ENCODE data around the gene OGDH. TPM values are rescaled to one million over a fixed set of nuclear protein-coding genes. Genes with fewer than 3 reads are reported as not detected.

The OGDH gene
- total RNA-seq, 1 donor from 2014 or later: 102 TPM

DNA sequence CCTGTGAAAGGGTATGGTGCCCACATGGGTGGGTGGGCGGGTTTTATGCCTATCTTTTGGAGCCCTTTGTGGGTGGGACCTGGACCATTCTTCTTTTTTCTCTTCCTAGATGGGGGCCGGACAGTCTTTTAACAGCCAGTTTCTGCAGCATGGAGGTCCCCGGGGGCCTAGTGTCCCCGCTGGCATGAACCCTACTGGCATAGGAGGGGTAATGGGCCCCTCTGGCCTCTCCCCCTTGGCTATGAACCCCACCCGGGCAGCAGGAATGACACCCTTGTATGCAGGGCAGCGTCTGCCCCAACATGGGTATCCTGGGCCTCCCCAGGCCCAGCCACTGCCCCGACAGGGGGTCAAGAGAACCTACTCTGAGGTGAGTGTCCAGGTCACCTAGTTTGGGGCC is 151.3 kb downstream of the OGDH start:
- H3K9me3 Mint-ChIP-seq (ENCODE audit: unreplicated experiment): peaks cover 7% of the 10 kb centered on the region
- H3K4me1 Mint-ChIP-seq (ENCODE audit: low read depth, unreplicated experiment): peaks cover 15% of the 10 kb centered on the region
- no peak for DNase-seq
- no peak overlapping the region for H3K27ac Mint-ChIP-seq (ENCODE audit: unreplicated experiment)
- peaks cover under 1% of the 10 kb centered on the region for H3K36me3 Mint-ChIP-seq (ENCODE audit: unreplicated experiment)
- H3K4me3 Mint-ChIP-seq (ENCODE audit: unreplicated experiment): no peak overlapping the region
- H3K27me3 Mint-ChIP-seq (ENCODE audit: unreplicated experiment): peaks cover 9% of the 10 kb centered on the region
- TF ChIP-seq, protein P1, sequence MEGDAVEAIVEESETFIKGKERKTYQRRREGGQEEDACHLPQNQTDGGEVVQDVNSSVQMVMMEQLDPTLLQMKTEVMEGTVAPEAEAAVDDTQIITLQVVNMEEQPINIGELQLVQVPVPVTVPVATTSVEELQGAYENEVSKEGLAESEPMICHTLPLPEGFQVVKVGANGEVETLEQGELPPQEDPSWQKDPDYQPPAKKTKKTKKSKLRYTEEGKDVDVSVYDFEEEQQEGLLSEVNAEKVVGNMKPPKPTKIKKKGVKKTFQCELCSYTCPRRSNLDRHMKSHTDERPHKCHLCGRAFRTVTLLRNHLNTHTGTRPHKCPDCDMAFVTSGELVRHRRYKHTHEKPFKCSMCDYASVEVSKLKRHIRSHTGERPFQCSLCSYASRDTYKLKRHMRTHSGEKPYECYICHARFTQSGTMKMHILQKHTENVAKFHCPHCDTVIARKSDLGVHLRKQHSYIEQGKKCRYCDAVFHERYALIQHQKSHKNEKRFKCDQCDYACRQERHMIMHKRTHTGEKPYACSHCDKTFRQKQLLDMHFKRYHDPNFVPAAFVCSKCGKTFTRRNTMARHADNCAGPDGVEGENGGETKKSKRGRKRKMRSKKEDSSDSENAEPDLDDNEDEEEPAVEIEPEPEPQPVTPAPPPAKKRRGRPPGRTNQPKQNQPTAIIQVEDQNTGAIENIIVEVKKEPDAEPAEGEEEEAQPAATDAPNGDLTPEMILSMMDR (IDR thresholded peaks at IDR 0.05; ENCODE audit: partially characterized antibody, unreplicated experiment): no peak

Other genes starting within 250 kb of the OGDH start
- gene NUDCD3, start 116.0 kb upstream of the OGDH start, total RNA-seq (ENCODE audit: unreplicated experiment): 151 TPM
- gene NPC1L1, start 65.3 kb upstream of the OGDH start, total RNA-seq (ENCODE audit: unreplicated experiment): not detected
- gene DDX56, start 32.7 kb upstream of the OGDH start, total RNA-seq (ENCODE audit: unreplicated experiment): 84.3 TPM
- 90.7 TPM for gene TMED4, start 24.4 kb upstream of the OGDH start, total RNA-seq (ENCODE audit: unreplicated experiment)
- gene ZMIZ2, start 142.2 kb downstream of the OGDH start, total RNA-seq (ENCODE audit: unreplicated experiment): 291 TPM
- 1,460 TPM for gene PPIA, start 190.1 kb downstream of the OGDH start, total RNA-seq (ENCODE audit: unreplicated experiment)
- gene H2AZ2, start 241.5 kb downstream of the OGDH start, total RNA-seq (ENCODE audit: unreplicated experiment): 180 TPM

Measured in glutamatergic neuron (in vitro differentiated cells).